NCI-H1048 (cell line): Measurements from ENCODE around the gene BICRA.

ENCODE experiments used
- DNase-seq: peaks from one replicate; lab custom pipeline; 2025; lab: John Stamatoyannopoulos, UW

The BICRA gene

GRCh38 chr19:47750752-47751151 lies 141.8 kb downstream of the BICRA start:
- DNase-seq: no peak

DNA sequence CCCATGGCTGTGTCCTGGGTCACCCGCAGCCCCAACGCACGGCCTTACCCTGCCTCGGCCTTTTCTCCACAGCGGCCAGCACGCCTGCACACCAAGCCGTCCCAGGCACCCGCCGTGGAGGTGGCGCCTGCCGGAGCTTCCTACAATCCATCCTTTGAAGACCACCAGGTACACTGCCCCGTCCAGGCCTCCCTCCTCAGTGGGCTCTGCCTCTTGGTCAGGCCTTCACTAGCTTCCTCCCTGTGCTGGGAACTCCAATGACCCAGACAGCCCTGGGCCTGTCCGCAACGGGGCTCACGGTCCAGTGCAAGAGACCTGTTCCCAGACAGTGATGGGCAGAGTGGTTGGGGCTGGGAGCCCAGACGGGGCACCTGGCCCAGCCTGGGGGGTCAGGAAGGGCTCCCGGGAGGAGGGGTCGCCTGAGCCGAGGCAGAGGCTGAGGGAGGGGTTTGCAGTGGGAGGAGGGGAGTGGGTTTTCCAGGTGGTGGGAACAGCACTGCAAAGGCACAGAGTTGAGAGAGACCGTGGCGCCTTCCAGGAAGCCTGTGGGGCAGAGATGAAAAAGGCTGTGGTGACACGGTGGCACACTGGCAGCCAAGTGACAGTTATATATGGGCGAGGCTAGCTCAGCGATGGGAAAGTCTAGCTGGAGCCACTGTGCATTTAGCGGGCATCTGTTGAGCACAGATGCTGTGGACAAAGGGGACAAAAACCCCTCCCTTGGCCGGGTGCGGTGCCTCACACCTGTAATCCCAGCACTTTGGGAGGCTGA lies 143.7 kb downstream of the BICRA start:
- DNase-seq: no peak
